DMS 273 (cell line): ENCODE results near the gene CHCHD1.
"Not testable (repeated sequence)": the region's sequence is repeated elsewhere in the genome, so short reads cannot be mapped to it uniquely, and the experiment has no call there.

Experiments used
- DNase-seq: peaks from one replicate; lab custom pipeline; 2025; ENCODE audit not compliant: unreplicated experiment; lab: John Stamatoyannopoulos, UW

Gene CHCHD1

GRCh38 chr10:73781879-73782748 lies at the start of gene CHCHD1:
Gene CHCHD1, plus strand, starts transcription at chr10:73782048. Its CDS starts 28 bp downstream, at chr10:73782076.
- DNase-seq: peak; percentile 89

- DNase-seq: no peak
Observed at GRCh38 chr10:73732426-73732825, 49.4 kb upstream of the CHCHD1 start.

DNA sequence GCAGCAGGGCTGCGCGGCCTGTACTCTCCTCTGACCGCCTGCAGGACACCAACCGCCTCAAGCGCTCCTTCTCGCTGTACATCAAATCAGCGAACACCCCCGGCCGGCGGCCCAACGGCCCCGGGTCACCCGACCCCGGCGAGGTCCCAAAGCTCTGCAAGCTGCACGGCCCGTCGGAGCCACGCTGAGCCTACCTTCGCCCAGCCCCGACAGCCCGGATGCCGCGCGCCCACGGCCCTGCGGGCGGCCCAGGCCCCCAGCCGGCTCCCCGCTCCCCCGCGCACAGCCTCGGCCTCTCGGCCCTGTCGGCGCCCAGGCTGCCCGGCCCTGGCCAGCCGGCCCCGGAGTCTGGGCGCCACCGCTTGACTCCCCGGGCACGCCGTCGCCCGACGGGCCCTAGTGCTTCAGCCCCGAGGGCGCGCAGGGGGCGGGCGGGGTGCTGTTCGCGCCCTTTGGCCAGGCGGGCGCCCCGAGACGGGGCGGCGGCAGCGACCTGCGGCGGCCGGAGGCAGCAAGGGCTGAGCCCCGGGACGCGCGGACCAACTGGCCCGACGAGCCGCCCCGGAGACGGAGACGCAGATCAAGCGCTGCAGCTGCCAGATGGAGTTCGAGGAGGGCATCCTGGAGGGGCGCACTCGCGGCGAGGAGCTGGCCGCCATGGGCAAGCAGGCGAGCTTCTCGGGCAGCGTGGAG lies 48.8 kb upstream of the CHCHD1 start:
- no peak for DNase-seq

DNA sequence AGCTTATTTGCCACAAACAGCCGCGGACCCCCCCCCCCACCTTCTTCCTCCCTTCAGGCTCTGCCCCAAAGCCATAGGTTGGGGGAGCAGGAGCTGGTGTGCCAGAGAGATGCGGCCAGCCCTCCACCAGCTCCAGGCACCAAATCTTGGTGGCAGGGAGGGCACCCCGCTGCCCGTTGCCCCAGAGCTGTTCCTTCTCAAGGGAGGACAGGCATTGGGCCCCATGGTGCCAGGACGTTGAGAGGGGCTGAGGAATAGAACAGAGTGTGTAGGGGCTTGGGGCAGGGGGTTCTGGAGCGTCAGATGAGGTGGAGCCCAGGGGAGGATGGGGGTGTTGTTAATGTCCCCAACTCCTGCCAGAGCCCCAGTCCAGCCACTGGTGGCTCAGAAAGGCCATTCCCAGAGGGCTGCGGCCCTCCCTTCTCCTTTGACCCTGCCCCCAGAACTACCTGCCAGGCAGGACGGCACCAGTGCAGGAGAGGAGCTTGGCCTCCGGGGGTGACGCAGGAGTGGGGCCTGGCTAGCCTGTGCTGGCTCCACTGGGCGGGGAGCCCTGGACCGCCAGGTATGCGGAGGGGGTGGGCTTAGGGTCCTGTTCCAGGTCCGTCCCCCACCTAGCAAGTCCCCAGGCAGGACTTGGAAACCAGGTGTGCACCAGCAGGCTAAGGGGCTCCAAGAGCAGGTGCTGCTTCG lies 47.7 kb upstream of the CHCHD1 start:
- no peak for DNase-seq

DNA sequence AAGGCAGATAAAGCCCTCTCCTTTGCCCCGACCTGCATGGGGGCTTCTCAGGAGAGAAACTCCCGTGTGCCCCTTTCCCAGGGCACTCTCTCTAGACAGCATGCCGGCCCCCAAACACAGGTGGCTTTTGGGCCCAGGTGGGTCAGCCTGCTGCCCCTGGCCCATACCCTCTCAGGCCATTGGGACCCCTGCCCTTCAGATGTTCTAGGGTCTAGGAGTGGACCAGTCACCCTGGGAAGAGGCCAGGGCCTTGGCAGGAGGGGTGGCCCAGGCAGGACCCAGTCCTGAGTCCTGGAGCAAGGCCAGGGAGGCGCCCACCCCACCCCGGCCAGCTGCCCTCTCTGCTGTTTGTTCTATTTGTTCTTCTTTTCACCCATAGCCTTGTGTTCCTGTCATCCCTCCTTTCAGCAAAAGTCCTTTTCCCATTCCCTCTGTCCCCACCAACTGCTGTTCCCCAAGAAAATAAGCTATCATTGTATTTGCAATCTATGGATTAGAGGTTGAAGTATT lies 47.0 kb upstream of the CHCHD1 start:
- DNase-seq: no peak

- not testable (repeated sequence) for DNase-seq
Observed at GRCh38 chr10:73740501-73741254, 41.2 kb upstream of the CHCHD1 start.

GRCh38 chr10:73742454-73742734 lies 39.5 kb upstream of the CHCHD1 start:
- DNase-seq: no peak

- no peak for DNase-seq
Observed at GRCh38 chr10:73743327-73743904, 38.4 kb upstream of the CHCHD1 start.

- DNase-seq: peak; percentile 97
Observed at GRCh38 chr10:73743905-73744663, 37.8 kb upstream of the CHCHD1 start, which contains the start of gene SEC24C. Gene SEC24C, plus strand, starts transcription at chr10:73744372. Its CDS starts 2,461 bp downstream, at chr10:73746833.

- DNase-seq: peak; percentile 70
Observed at GRCh38 chr10:73744664-73744975, 37.2 kb upstream of the CHCHD1 start.

DNA sequence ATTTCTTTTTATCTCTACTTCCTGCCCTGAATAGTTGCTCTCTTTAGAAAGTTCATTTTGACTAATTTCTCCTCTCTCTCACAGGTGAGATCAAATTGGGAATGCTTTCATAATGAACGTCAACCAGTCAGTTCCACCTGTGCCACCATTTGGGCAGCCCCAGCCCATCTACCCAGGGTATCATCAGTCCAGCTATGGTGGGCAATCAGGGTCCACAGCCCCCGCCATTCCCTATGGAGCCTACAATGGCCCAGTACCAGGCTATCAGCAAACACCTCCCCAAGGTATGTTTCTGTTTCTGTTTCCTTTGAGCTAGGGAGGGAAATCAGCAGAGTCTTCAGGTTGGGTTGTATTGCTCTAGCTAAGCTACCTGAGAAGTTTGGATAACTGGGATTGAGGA lies 35.1 kb upstream of the CHCHD1 start:
- DNase-seq: no peak

GRCh38 chr10:73750819-73751218 lies 31.0 kb upstream of the CHCHD1 start:
- no peak for DNase-seq

GRCh38 chr10:73756183-73756582 lies 25.7 kb upstream of the CHCHD1 start:
- DNase-seq: no peak

- no peak for DNase-seq
Observed at GRCh38 chr10:73758704-73759511, 22.9 kb upstream of the CHCHD1 start.

DNA sequence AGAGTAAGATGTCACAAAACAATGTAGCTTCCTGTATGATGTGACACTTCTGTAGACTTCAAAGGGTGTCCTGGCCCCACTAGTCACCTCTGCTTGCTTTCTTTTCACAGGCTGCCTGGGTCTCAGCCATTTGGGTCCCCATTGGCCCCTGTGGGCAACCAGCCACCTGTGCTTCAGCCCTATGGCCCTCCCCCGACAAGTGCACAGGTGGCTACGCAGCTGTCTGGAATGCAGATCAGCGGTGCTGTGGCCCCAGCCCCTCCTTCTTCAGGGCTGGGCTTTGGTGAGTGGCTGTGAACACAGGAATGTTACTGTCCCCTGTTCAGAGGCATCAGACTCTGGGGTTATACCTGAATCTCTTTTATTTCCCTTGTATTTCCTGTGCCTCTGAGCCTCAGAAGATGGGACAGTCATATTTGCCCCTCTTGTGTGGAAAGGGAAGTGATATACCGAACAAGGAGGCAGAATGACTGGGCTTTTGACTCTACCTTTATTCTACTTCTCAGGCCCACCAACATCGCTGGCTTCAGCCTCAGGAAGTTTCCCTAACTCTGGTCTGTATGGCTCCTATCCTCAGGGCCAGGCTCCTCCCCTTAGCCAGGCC lies 22.2 kb upstream of the CHCHD1 start:
- DNase-seq: peak; percentile 15

- no peak for DNase-seq
Observed at GRCh38 chr10:73761781-73762180, 20.1 kb upstream of the CHCHD1 start.

DNA sequence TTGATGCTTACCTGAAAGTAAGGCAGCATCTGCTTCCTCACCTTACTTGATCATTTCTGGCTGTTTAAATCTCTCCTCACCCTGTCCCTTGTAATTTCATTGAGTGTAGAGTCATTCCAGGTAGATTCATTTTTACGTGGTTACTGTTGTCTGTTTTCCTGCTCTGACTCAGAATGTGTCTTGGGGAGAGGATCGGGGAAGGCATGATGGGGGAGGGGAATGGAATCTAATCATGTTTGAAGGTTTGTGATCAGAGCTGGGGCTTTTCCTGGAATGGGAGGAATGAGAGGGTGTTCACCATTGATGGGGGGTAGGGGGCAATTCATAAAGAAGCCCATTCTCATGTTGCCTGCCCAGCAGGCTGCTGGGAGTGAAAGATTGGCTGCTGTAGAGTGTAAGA lies 18.9 kb upstream of the CHCHD1 start:
- no peak for DNase-seq

DNA sequence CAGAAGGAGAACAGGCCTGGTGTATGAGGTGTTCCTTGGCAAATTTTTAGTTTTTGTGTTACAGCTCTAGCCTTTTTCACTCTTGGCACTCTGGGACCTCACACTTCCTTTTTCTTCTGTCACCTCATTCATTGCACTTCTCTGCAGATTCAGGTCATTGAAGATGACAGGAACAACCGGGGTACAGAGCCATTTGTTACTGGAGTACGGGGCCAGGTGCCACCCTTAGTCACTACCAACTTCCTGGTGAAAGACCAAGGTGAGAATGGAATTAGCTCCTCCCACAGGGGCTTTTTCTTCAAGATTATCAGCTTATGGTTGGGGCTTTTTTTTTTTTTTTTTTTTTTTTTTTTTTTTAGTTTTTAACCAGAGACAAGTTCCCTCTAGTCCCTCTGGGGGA lies 18.5 kb upstream of the CHCHD1 start:
- DNase-seq: no peak

- DNase-seq: no peak
Observed at GRCh38 chr10:73765066-73765465, 16.8 kb upstream of the CHCHD1 start.
